Transverse colon (tissue), 4 donors: ENCODE measurements around the gene CXCL9. TPM values are rescaled to one million over a fixed set of nuclear protein-coding genes. Genes with fewer than 3 reads are reported as not detected.
A peak's percentile ranks its signal among the peaks of the same experiment; 100 is the strongest.
"Not testable (repeated sequence)": the region's sequence is repeated elsewhere in the genome, so short reads cannot be mapped to it uniquely, and the experiment has no call there.

Experiments
- DNase-seq: peaks from one replicate; pipeline ENCODE4 v3.0.0-alpha.2; 2019
- H3K27ac ChIP-seq, 4 donors: fragments of 200-600 bp; sonication (generic); 2 replicates each; pipeline ENCODE4 v1.5.1; 2016 to 2018; ENCODE audit warnings: inconsistent platforms in 4 of 4
- H3K27me3 ChIP-seq: fragments of 200-600 bp; sonication (generic); 2 replicates; pipeline ENCODE4 v1.5.1; 2017; ENCODE audit warnings: inconsistent platforms
- H3K36me3 ChIP-seq, 4 donors: fragments of 200-600 bp; sonication (generic); 2 replicates each; pipeline ENCODE4 v1.5.1; 2017 to 2019; ENCODE audit warnings: inconsistent platforms in 4 of 4
- H3K4me1 ChIP-seq, 4 donors: fragments of 200-600 bp; sonication (generic); 2 replicates each; pipeline ENCODE4 v1.5.1; 2017 to 2020; ENCODE audit warnings: inconsistent platforms in 4 of 4
- H3K4me3 ChIP-seq, 4 donors: fragments of 200-600 bp; sonication (generic); 1 replicate in 1 of 4; 2 replicates in 3 of 4; pipeline versions ENCODE4 v1.5.1 to v1.6.1; 2017 to 2019; ENCODE audit warnings: inconsistent platforms in 4 of 4
- H3K9me3 ChIP-seq, 2 donors: fragments of 200-600 bp; sonication (generic); 2 replicates each; pipeline ENCODE4 v1.5.1; 2017 to 2019; ENCODE audit warnings: inconsistent platforms in 2 of 2
- EP300 ChIP-seq: sonication (generic); formaldehyde crosslinking; IDR thresholded peaks from one replicate; pipeline ENCODE4 v1.6.1; 2017; ENCODE audit warnings: antibody characterized with exemption, low read depth
- POLR2A ChIP-seq: fragments of 450-650 bp; IDR thresholded peaks from one replicate; pipeline ENCODE4 v1.6.1; 2016; ENCODE audit warnings: antibody characterized with exemption, mild to moderate bottlenecking, moderate library complexity
- POLR2AphosphoS5 ChIP-seq, 3 donors: sonication (generic); formaldehyde crosslinking; IDR thresholded peaks; one replicate each; pipeline ENCODE4 v1.6.1; 2016; ENCODE audit warnings: antibody characterized with exemption in 3 of 3
- WGBS, 2 donors: methylation state at CpG; one replicate each; pipeline ENCODE4 v1.1.5; 2018; ENCODE audit warnings: low coverage in 1 of 2; 5-methylcytosine and 5-hydroxymethylcytosine counted together
- in situ Hi-C, 4 donors: fragments of 200-750 bp; cut with MboI; loops; one replicate each; pipeline versions ENCODE4 v1.15.0 to v1.15.1; 2017; ENCODE audit warnings: low sequenced_read_pairs in 3 of 4, low pct_ligation_motif_present in 1 of 4, low pct_unique_long_range_greater_than_20kb in 1 of 4
- intact Hi-C: fragments of 100-400 bp; cut with DNase I; formaldehyde crosslinking; loops from one replicate; pipeline ENCODE4 v1.15.1; 2023; ENCODE audit warnings: low total_unique reads
- total RNA-seq, 4 donors: library from RNA; depleted of rRNA; stranded (reverse); fragments of >200 nt; gene quantifications; one replicate each; pipeline ENCODE4 v1.1.0, GENCODE V29; 2016
- TF ChIP-seq, protein P1 (sequence below), 5 experiments: fragments of 200-600 bp in 3 of 5; fragments of 450-650 bp in 2 of 5; sonication (generic) in 3 of 5; IDR thresholded peaks; 1 replicate in 2 of 5; 2 replicates in 3 of 5; pipeline ENCODE4 v1.5.1; 2016 to 2017; ENCODE audit warnings: antibody characterized with exemption in 5 of 5, inconsistent platforms in 3 of 5, mild to moderate bottlenecking in 2 of 5, moderate library complexity in 1 of 5

The CXCL9 gene
- 1 to 10 TPM in 1 of 4 donors, not detected in 3; 2.5 TPM for total RNA-seq

DNA sequence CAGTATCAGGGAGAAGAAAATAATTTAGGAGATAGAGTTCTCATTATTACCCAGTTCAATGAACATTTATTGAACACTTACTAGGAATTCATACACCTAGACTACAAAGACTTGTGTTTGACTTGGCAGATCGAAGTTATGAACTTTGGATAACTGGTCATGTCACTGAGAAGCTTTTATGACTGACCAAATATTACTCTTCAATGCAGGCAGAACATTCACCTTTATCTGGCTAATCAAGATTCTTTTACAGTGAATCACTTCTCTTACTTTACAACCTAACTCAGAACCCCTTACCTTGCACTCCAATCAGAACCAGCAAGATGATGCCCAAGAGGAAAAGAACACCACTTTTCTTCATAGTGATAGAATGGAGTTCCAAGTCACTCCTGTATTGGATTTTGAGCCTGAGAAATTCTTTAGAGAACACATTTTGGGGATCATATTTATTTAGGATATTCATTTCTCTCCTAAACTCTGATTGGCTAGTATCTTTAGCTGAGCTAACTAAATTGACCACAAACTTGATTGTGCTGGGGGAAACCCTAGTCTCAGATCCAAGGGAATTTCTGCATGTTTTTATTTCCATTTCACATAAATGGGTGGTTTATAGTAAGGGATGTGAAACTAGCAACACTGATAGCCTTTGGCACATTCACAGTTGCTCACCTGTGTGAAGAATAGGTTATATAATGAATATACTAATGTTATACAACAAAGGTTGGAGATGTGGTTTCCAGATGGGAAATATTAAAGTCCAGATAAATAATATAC is at the start of gene CXCL9:
Gene CXCL9 (minus strand): TSS at position 421 of the 774 bp plus-strand sequence. CDS start 60 bp downstream, at position 361.
- 36 to 42% methylated on average over 1 of the region's 1 CpG for WGBS, 2 donors
- Histone ChIP-seq H3K4me3 (no peak within 1 kb of the TSS), H3K36me3 (no peaks in the 10 kb centered on the region), H3K9me3 (no peaks in the 10 kb centered on the region), H3K27me3 (no peaks in the 10 kb centered on the region), H3K27ac (no peak within 1 kb of the TSS), H3K4me1 (peaks cover 0 to 24% (median 0%) of the 10 kb centered on the region in 4 donors)
- intact Hi-C loops (loop anchor here (5.0 kb wide), 1 partner anchor 450 kb away; no protein-coding TSS in a partner anchor), in situ Hi-C loops (no loop called here)
- no peak for DNase-seq
- no peak for TF ChIP-seq POLR2AphosphoS5 (IDR thresholded peaks at IDR 0.05)
- TF ChIP-seq, protein P1, sequence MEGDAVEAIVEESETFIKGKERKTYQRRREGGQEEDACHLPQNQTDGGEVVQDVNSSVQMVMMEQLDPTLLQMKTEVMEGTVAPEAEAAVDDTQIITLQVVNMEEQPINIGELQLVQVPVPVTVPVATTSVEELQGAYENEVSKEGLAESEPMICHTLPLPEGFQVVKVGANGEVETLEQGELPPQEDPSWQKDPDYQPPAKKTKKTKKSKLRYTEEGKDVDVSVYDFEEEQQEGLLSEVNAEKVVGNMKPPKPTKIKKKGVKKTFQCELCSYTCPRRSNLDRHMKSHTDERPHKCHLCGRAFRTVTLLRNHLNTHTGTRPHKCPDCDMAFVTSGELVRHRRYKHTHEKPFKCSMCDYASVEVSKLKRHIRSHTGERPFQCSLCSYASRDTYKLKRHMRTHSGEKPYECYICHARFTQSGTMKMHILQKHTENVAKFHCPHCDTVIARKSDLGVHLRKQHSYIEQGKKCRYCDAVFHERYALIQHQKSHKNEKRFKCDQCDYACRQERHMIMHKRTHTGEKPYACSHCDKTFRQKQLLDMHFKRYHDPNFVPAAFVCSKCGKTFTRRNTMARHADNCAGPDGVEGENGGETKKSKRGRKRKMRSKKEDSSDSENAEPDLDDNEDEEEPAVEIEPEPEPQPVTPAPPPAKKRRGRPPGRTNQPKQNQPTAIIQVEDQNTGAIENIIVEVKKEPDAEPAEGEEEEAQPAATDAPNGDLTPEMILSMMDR (IDR thresholded peaks at IDR 0.05), result no peak
- no peak for TF ChIP-seq EP300
- no peak for TF ChIP-seq POLR2A

DNA sequence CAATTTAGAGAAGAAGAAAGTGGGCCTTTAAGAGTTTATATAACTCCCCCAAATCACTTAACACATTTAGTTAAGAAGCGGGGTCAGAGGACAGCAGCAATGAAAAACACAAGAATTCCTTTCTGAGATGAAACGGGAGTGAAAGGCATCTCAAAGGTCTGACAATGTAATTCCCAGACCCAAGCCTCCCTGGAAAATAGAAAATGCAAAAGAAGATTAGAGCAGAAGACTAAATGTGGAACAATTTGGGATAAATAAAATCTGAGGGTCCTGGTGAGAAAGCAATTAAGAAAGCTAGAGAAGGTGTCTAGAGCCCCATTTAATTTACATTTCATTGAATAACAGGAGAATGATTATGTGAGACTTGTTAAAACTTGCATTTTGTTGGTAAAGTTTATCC is 48.1 kb upstream of the CXCL9 start:
- 77% methylated on average over 2 of the region's 2 CpGs; no CpG with 5 or more reads in 1 of the 2 donors for WGBS, 2 donors
- Histone ChIP-seq H3K36me3 (no peaks in the 10 kb centered on the region), H3K9me3 (no peaks in the 10 kb centered on the region), H3K4me1 (peaks cover 0 to 23% (median 7%) of the 10 kb centered on the region in 4 donors), H3K4me3 (no peak overlapping the region), H3K27ac (peak overlapping the region in 1 of 4 donors; percentile 52), H3K27me3 (no peaks in the 10 kb centered on the region)
- intact Hi-C loops (no loop called here), in situ Hi-C loops (no loop called here)
- no peak for DNase-seq
- TF ChIP-seq, protein P1 (IDR thresholded peaks at IDR 0.05), result no peak
- TF ChIP-seq POLR2A (no peak), POLR2AphosphoS5 (IDR thresholded peaks at IDR 0.05) (no peak), EP300 (no peak)

DNA sequence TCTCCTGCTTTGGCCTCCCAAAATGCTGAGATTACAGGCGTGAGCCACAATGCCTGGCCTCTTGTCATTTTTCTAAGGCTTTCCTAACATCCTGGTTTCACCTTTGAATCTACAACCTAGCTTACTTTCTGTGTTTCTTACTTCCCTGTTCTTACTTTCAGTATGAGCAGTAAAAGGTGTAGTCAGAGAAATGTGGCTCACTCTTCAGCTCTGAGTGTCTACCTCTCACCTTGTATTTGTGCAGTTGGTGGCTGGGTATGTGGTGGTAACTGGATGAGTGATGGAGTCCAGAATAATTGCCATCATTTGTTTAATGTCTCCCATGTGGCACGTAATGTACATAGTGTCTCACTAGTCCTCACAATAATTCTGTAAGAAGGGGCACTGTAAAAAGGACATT is 47.7 kb upstream of the CXCL9 start:
- WGBS, 2 donors, result 53 to 63% methylated on average over 2 of the region's 2 CpGs
- no peaks in the 10 kb centered on the region for H3K36me3 ChIP-seq
- H3K4me3 ChIP-seq, result no peak overlapping the region
- H3K9me3 ChIP-seq, result no peaks in the 10 kb centered on the region
- TF ChIP-seq EP300 (no peak), POLR2AphosphoS5 (IDR thresholded peaks at IDR 0.05) (no peak), POLR2A (no peak)
- TF ChIP-seq, protein P1 (IDR thresholded peaks at IDR 0.05), result no peak
- H3K27ac ChIP-seq, result peak overlapping the region in 2 of 4 donors; percentile 32 to 52
- DNase-seq, result no peak
- in situ Hi-C loops (no loop called here), intact Hi-C loops (no loop called here)
- H3K27me3 ChIP-seq, result no peaks in the 10 kb centered on the region
- H3K4me1 ChIP-seq, result peaks cover 0 to 19% (median 6%) of the 10 kb centered on the region in 4 donors

DNA sequence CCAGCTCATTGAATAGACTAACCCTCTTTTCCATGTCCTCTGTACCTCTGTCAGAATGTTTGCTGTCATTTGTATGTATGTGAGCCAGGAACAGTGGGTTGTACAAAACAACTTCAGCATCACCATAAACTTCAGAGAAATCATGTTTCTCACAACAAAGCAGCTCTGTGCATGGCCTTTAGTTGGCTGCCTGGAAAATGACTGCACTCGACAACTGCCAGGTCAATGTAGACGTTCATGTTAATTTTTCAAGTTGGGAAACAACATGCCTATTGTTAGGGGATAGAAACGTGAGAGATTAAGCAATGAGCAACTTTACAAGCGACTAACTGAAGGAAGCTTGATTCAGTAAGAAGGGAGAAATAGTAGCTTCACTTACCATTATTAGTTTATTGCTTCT is 46.4 kb upstream of the CXCL9 start:
- WGBS, 2 donors, result 43% methylated on average over 4 of the region's 4 CpGs; no CpG with 5 or more reads in 1 of the 2 donors
- H3K9me3 ChIP-seq, result no peaks in the 10 kb centered on the region
- H3K27ac ChIP-seq, result no peak overlapping the region
- no peak for DNase-seq
- in situ Hi-C loops, result no loop called here
- no peak for TF ChIP-seq EP300
- no peak for TF ChIP-seq POLR2A
- TF ChIP-seq, protein P1 (IDR thresholded peaks at IDR 0.05), result no peak
- no peak for TF ChIP-seq POLR2AphosphoS5 (IDR thresholded peaks at IDR 0.05)
- intact Hi-C loops, result no loop called here
- no peaks in the 10 kb centered on the region for H3K27me3 ChIP-seq
- H3K4me1 ChIP-seq, result peaks cover 0 to 10% (median 4%) of the 10 kb centered on the region in 4 donors
- H3K36me3 ChIP-seq, result no peaks in the 10 kb centered on the region
- no peak overlapping the region for H3K4me3 ChIP-seq

DNA sequence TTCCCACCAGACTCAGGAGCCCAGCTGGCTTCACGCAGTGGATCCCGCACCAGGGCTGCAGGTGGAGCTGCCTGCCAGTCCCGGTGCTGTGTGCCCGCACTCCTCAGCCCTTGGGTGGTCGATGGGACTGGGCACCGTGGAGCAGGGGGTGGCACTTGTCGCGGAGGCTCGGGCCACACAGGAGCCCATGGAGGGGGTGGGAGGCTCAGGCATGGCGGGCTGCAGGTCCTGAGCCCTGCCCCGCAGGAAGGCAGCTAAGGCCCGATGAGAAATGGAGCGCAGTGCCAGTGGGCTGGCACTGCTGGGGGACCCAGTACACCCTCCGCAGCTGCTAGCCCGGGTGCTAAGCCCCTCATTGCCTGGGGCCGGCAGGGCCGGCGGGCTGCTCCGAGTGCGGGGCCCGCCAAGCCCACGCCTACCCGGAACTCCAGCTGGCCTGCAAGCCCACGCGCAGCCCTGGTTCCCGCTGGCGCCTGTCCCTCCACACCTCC is 43.3 kb upstream of the CXCL9 start:
- WGBS, 2 donors, result 95% methylated on average over 20 of the region's 27 CpGs; no CpG with 5 or more reads in 1 of the 2 donors
- not testable (repeated sequence) for DNase-seq, H3K27me3 ChIP-seq

DNA sequence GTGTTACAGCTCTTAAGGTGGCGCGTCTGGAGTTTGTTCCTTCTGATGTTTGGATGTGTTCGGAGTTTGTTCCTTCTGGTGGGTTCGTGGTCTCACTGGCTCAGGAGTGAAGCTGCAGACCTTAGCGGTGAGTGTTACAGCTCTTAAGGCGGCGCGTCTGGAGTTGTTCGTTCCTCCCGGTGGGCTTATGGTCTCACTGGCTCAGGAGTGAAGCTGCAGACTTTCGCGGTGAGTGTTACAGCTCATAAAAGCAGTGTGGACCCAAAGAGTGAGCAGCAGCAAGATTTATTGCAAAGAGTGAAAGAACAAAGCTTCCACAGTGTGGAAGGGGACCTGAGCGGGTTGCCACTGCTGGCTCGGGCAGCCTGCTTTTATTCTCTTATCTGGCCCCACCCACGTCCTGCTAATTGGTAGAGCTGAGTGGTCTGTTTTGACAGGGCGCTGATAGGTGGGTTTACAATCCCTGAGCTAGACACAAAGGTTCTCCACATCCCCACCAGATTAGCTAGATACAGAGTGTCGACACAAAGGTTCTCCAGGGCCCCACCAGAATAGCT is 42.6 kb upstream of the CXCL9 start:
- DNase-seq, H3K27ac ChIP-seq, H3K9me3 ChIP-seq, in situ Hi-C loops, H3K4me3 ChIP-seq, H3K4me1 ChIP-seq, H3K27me3 ChIP-seq, H3K36me3 ChIP-seq, intact Hi-C loops: not testable (repeated sequence)
- whole genome bisulfite sequencing, 2 donors, result 95% methylated on average over 17 of the region's 17 CpGs; no CpG with 5 or more reads in 1 of the 2 donors

More for the DNA sequence above, 43.3 kb upstream of the CXCL9 start:
- H3K4me1 ChIP-seq, H3K27ac ChIP-seq, H3K9me3 ChIP-seq, H3K36me3 ChIP-seq, intact Hi-C loops, in situ Hi-C loops, H3K4me3 ChIP-seq: not testable (repeated sequence)
